Mammary epithelial cell (primary cell): ENCODE measurements around the gene TOLLIP.

Experiments
- EZH2 ChIP-seq: IDR thresholded peaks from 2 replicates; pipeline ENCODE4 v1.6.1; 2012; ENCODE audit warnings: low read length, inconsistent platforms, borderline replicate concordance
- TF ChIP-seq, protein P1 (sequence below), 2 donors: IDR thresholded peaks in 1 of 2; conservative IDR thresholded peaks in 1 of 2; 2 replicates each; pipeline ENCODE4 v1.5.1; 2011 to 2012; ENCODE audit warnings: inconsistent platforms in 2 of 2, low read length in 2 of 2, mild to moderate bottlenecking in 2 of 2, control low read depth in 1 of 2, low read depth in 1 of 2; ENCODE audit not compliant: insufficient read depth in 1 of 2; ENCODE audit errors: extremely low read depth in 1 of 2

DNA sequence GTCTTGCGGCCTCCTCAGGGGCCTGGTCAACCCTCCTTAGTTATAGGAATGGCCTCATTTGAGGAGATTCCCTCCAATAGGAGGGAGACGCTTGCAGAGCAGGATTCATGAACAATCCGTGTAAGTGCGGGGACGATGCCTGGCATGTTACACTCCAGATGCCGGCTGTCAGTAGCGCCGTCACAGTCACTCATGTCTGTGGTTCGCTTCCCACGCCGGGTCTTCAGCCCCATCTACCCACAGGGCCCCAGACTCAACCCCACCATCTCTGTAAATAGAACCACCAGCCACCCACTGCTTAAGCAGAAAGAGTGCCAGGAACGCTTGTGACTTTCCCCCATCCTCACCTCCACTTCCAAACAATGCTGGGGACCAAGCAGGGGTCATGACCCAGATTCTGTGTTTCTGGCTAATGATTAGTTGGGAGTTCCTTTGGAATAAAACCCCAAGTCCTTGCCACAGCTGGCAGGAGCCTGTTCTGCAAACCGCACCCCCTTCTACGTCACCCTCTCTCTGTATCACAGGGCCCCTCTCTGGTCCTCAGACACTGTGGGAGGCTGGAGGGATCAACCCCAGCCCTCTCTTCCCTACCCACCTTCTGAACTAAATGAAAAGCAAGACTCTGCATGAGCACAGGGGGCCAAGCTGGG, 38.8 kb upstream of the TOLLIP start:
- TF ChIP-seq, protein P1, sequence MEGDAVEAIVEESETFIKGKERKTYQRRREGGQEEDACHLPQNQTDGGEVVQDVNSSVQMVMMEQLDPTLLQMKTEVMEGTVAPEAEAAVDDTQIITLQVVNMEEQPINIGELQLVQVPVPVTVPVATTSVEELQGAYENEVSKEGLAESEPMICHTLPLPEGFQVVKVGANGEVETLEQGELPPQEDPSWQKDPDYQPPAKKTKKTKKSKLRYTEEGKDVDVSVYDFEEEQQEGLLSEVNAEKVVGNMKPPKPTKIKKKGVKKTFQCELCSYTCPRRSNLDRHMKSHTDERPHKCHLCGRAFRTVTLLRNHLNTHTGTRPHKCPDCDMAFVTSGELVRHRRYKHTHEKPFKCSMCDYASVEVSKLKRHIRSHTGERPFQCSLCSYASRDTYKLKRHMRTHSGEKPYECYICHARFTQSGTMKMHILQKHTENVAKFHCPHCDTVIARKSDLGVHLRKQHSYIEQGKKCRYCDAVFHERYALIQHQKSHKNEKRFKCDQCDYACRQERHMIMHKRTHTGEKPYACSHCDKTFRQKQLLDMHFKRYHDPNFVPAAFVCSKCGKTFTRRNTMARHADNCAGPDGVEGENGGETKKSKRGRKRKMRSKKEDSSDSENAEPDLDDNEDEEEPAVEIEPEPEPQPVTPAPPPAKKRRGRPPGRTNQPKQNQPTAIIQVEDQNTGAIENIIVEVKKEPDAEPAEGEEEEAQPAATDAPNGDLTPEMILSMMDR (conservative IDR thresholded peaks at IDR 0.05 in 1 of 2, IDR thresholded peaks at IDR 0.05 in 1 of 2; ENCODE audit: extremely low read depth in 1 of 2, insufficient read depth in 1 of 2, low read depth in 1 of 2, low read length in 2 of 2), result no peak
- TF ChIP-seq EZH2, result no peak
